ENCODE data around the gene CPT1B. TPM values are rescaled to one million over a fixed set of nuclear protein-coding genes. Genes with fewer than 3 reads are reported as not detected.
A peak's percentile ranks its signal among the peaks of the same experiment; 100 is the strongest.

The CPT1B gene
- total and polyA plus RNA-seq, 4 experiments from 2014 or later = 2.3 to 70.0 (median 68.0) TPM; not detected in 1

DNA sequence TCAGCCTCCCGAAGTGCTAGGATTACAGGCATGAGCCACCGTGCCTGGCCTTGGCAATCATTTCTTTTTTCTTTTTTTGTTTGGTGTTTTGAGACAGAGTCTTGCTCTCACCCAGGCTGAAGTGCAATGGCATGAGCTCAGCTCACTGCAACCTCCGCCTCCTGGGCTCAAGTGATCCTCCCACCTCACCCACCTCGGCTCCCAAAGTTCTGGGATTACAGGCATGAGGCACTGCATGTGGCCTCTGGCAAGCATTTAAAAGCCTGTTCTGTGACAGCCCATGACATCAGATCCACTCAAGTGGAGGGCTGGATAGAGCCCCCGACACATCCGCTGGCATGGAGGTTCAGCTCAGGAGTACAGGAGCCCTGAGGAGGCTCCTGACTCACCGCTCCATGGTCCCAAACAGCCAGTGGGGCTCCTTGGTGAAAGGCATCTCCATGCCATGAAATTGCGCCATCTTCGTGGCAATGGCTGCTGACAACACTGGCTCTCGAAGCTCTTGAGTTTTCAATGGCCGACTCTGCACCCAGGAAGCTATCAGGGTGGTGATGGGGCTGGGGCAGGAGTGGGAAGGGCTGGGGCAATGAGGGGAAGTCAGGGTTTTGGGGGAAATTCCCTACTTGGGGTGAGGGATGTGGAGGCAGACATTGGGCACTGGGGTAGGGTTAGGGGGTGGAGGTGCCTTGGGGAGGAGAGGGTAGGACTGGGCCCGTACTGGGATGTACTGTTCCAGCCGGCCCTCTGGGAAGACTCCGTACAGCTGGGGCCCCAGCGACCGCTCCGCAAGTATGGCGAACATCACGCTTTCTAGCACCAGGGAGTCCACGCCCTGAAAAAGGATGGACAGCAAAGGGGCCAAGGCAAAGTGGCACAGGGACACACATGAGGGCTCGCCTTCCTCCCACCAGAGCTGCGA is 3.1 kb upstream of the CPT1B start:
- DNase-seq = no peak
- Histone ChIP-seq H3K36me3 (ENCODE audit: insufficient read depth, low read length) (no peaks in the 10 kb centered on the region), H3K4me1 (ENCODE audit: insufficient read depth, low read length) (peaks cover 26% of the 10 kb centered on the region), H3K9me3 (ENCODE audit: control insufficient read depth in 1 of 2, low read length in 2 of 2) (no peaks in the 10 kb centered on the region), H3K4me3 (ENCODE audit: low read length in 2 of 2) (peak overlapping the region; percentile 63 to 91), H3K27ac (ENCODE audit: low read depth, low read length) (peak overlapping the region; percentile 97), H3K27me3 (ENCODE audit: insufficient read depth, low read length) (no peaks in the 10 kb centered on the region)
- peak overlapping the region; percentile 73 to 91 (median 86) for H3K4me3 Mint-ChIP-seq
- peaks cover 3 to 17% of the 10 kb centered on the region in 2 donors for H3K36me3 Mint-ChIP-seq
- POLR2A ChIA-PET (ENCODE audit: partially characterized antibody) = interaction anchor here (0.6 to 7.4 kb wide), 14 partner anchors 9 to 238 kb away, joined by 3 to 65 read pairs (median 8); partner anchors contain the start of genes KLHDC7B, LMF2, NCAPH2 and PPP6R2
- H3K4me1 Mint-ChIP-seq = peaks cover 10 to 44% (median 20%) of the 10 kb centered on the region in 4 donors
- peak overlapping the region; percentile 76 to 96 (median 91) for H3K27ac Mint-ChIP-seq
- no peaks in the 10 kb centered on the region for H3K27me3 Mint-ChIP-seq
- intact Hi-C loops (cut with micrococcal nuclease) = loop anchor here (5.0 kb wide), 1 partner anchor 109 kb away; no protein-coding TSS in a partner anchor
- CTCF ChIA-PET (ENCODE audit: partially characterized antibody) = interaction anchor here (0.9 to 2.7 kb wide), 6 partner anchors 12 to 56 kb away, joined by 3 to 8 read pairs (median 4); partner anchors contain the start of genes SCO2 and SYCE3
- H3K9me3 Mint-ChIP-seq = no peaks in the 10 kb centered on the region

GRCh38 chr22:50579752-50580151 is 1.5 kb upstream of the CPT1B start:
- Mint-ChIP-seq H3K36me3 (peaks cover 7 to 17% of the 10 kb centered on the region in 2 donors), H3K9me3 (no peaks in the 10 kb centered on the region), H3K4me3 (peak overlapping the region in 1 of 8 donors; percentile 33), H3K27me3 (no peaks in the 10 kb centered on the region), H3K4me1 (peaks cover 9 to 49% (median 19%) of the 10 kb centered on the region in 4 donors), H3K27ac (peak overlapping the region in 1 of 7 donors; percentile 30)
- Histone ChIP-seq H3K4me3 (ENCODE audit: low read length in 2 of 2) (no peak overlapping the region), H3K4me1 (ENCODE audit: insufficient read depth, low read length) (peaks cover 26% of the 10 kb centered on the region), H3K36me3 (ENCODE audit: insufficient read depth, low read length) (no peaks in the 10 kb centered on the region), H3K27ac (ENCODE audit: low read depth, low read length) (no peak overlapping the region), H3K27me3 (ENCODE audit: insufficient read depth, low read length) (no peaks in the 10 kb centered on the region), H3K9me3 (ENCODE audit: control insufficient read depth in 1 of 2, low read length in 2 of 2) (no peaks in the 10 kb centered on the region)
- intact Hi-C loops (cut with micrococcal nuclease) = loop anchor here (5.0 kb wide), 1 partner anchor 107 kb away; no protein-coding TSS in a partner anchor
- CTCF ChIA-PET (ENCODE audit: partially characterized antibody) = no interaction called here
- DNase-seq = no peak
- POLR2A ChIA-PET (ENCODE audit: partially characterized antibody) = interaction anchor here (1.7 to 7.4 kb wide), 2 partner anchors 15 to 54 kb away, joined by 7 to 65 read pairs; partner anchors contain the start of genes SCO2 and SYCE3

GRCh38 chr22:50578776-50579310 is 616 bp upstream of the CPT1B start:
- intact Hi-C loops (cut with micrococcal nuclease) = no loop called here

GRCh38 chr22:50577697-50577986 is 585 bp downstream of the CPT1B start:
- Histone ChIP-seq H3K9me3 (ENCODE audit: control insufficient read depth in 1 of 2, low read length in 2 of 2) (no peaks in the 10 kb centered on the region), H3K27me3 (ENCODE audit: insufficient read depth, low read length) (no peaks in the 10 kb centered on the region), H3K36me3 (ENCODE audit: insufficient read depth, low read length) (no peaks in the 10 kb centered on the region), H3K4me3 (ENCODE audit: low read length in 2 of 2) (no peak overlapping the region), H3K27ac (ENCODE audit: low read depth, low read length) (no peak overlapping the region), H3K4me1 (ENCODE audit: insufficient read depth, low read length) (peaks cover 19% of the 10 kb centered on the region)
- H3K27me3 Mint-ChIP-seq = no peaks in the 10 kb centered on the region
- H3K27ac Mint-ChIP-seq = peak overlapping the region in 1 of 7 donors; percentile 52
- CTCF ChIA-PET (ENCODE audit: partially characterized antibody) = interaction anchor here (2.5 kb wide), 1 partner anchor 14 kb away, joined by 10 read pairs; the partner anchor contains the start of gene SYCE3
- peaks cover 8 to 13% of the 10 kb centered on the region in 2 donors for H3K36me3 Mint-ChIP-seq
- H3K4me1 Mint-ChIP-seq = peaks cover 3 to 38% (median 14%) of the 10 kb centered on the region in 4 donors
- DNase-seq = no peak
- POLR2A ChIA-PET (ENCODE audit: partially characterized antibody) = interaction anchor here (0.6 to 7.4 kb wide), 10 partner anchors 10 to 123 kb away, joined by 3 to 65 read pairs (median 4); partner anchors contain the start of genes SCO2, SYCE3 and TYMP
- H3K9me3 Mint-ChIP-seq = no peaks in the 10 kb centered on the region
- intact Hi-C loops (cut with micrococcal nuclease) = no loop called here
- H3K4me3 Mint-ChIP-seq = peak overlapping the region in 1 of 8 donors; percentile 57

More at GRCh38 chr22:50578776-50579310, 616 bp upstream of the CPT1B start:
- CTCF ChIA-PET (ENCODE audit: partially characterized antibody) = no interaction called here
- Histone ChIP-seq H3K9me3 (ENCODE audit: control insufficient read depth in 1 of 2, low read length in 2 of 2) (no peaks in the 10 kb centered on the region), H3K4me1 (ENCODE audit: insufficient read depth, low read length) (peaks cover 25% of the 10 kb centered on the region), H3K27ac (ENCODE audit: low read depth, low read length) (no peak overlapping the region), H3K4me3 (ENCODE audit: low read length in 2 of 2) (no peak overlapping the region), H3K27me3 (ENCODE audit: insufficient read depth, low read length) (no peaks in the 10 kb centered on the region), H3K36me3 (ENCODE audit: insufficient read depth, low read length) (no peaks in the 10 kb centered on the region)
- H3K9me3 Mint-ChIP-seq = no peaks in the 10 kb centered on the region
- H3K4me3 Mint-ChIP-seq = no peak overlapping the region
- POLR2A ChIA-PET (ENCODE audit: partially characterized antibody) = interaction anchor here (0.9 to 7.4 kb wide), 5 partner anchors 14 to 53 kb away, joined by 5 to 65 read pairs (median 7); partner anchors contain the start of genes SCO2 and SYCE3
- peaks cover 9 to 49% (median 19%) of the 10 kb centered on the region in 4 donors for H3K4me1 Mint-ChIP-seq
- H3K27ac Mint-ChIP-seq = no peak overlapping the region
- DNase-seq = no peak
- no peaks in the 10 kb centered on the region for H3K27me3 Mint-ChIP-seq
- H3K36me3 Mint-ChIP-seq = peaks cover 7 to 17% of the 10 kb centered on the region in 2 donors

DNA sequence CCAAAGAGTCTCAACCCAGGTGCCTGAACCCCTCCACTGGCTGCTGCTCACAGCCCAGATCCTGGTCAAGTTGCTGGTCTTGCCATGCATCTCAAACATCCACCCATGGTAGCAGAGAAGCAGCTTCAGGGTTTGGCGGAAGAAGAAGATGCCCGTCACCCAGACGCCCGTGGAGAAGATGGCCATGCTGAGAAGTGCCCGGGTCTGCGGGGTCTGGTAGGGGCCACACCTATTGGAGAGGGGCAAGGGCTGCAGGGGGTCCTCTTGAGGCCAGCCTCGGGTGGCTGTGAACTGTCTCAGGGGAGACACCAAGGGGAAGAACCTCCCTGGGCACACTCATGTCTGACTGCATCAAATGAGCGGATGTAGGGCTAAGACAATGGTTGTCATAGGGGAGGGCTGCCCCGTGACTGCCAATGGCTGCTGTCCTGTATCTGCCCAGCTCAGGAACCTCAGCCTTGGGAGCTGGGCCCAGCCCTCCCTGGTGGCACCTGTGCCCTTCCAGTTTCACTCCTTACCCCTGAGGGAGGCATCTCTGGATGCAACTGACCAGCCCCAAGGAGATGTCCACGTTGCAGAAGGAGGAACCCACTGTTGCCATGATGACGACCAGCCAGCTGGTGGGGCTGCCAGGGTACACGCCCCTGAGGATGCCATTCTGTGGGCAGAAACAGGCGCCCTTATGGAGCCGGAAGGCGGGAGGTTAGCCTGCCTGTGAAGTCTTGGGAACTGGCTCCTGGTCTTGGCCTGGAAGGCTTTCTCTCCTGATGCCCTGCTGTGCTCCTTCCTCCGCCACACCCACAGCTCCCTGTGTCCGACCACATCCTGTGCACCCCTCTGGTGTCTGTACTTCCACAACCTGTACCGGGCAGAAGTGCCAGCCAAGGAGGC is 1.2 kb downstream of the CPT1B start:
- intact Hi-C loops (cut with micrococcal nuclease) = no loop called here
- Mint-ChIP-seq H3K27me3 (no peaks in the 10 kb centered on the region), H3K27ac (peak overlapping the region in 2 of 7 donors; percentile 23 to 52), H3K9me3 (no peaks in the 10 kb centered on the region), H3K4me1 (peaks cover 3 to 35% (median 14%) of the 10 kb centered on the region in 4 donors), H3K4me3 (peak overlapping the region in 1 of 8 donors; percentile 57), H3K36me3 (peaks cover 10 to 17% of the 10 kb centered on the region in 2 donors)
- Histone ChIP-seq H3K27me3 (ENCODE audit: insufficient read depth, low read length) (no peaks in the 10 kb centered on the region), H3K4me3 (ENCODE audit: low read length in 2 of 2) (no peak overlapping the region), H3K9me3 (ENCODE audit: control insufficient read depth in 1 of 2, low read length in 2 of 2) (no peaks in the 10 kb centered on the region), H3K4me1 (ENCODE audit: insufficient read depth, low read length) (peaks cover 18% of the 10 kb centered on the region), H3K36me3 (ENCODE audit: insufficient read depth, low read length) (no peaks in the 10 kb centered on the region), H3K27ac (ENCODE audit: low read depth, low read length) (no peak overlapping the region)
- ChIA-PET POLR2A (ENCODE audit: partially characterized antibody) (interaction anchor here (0.6 to 7.4 kb wide), 10 partner anchors 10 to 122 kb away, joined by 3 to 65 read pairs (median 4); partner anchors contain the start of genes LMF2, NCAPH2, SCO2 and SYCE3), CTCF (ENCODE audit: partially characterized antibody) (interaction anchor here (2.5 kb wide), 1 partner anchor 14 kb away, joined by 10 read pairs; the partner anchor contains the start of gene SYCE3)
- no peak for DNase-seq

DNA sequence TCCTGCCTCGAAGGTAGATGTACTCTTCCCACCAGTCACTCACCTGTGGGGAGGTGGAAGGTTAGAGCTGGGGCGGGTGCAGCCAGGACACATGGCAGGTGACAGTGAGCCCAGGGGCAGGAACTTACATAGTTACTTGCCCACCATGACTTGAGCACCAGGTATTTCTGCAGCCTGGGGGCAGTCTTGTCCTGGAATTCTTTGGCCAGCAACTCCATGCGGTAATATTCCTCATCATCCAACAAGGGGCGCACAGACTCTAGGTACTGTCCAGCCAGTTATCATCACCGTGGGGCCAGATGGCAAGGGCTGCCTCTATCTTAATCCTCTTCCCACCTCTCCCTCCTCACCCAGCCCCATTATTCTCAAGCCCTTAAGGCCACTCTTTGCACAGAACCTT is 2.2 kb downstream of the CPT1B start:
- ChIA-PET POLR2A (ENCODE audit: partially characterized antibody) (interaction anchor here (1.5 to 7.4 kb wide), 4 partner anchors 12 to 68 kb away, joined by 3 to 65 read pairs (median 8); partner anchors contain the start of genes LMF2, NCAPH2 and SYCE3), CTCF (ENCODE audit: partially characterized antibody) (interaction anchor here (2.5 kb wide), 1 partner anchor 13 kb away, joined by 10 read pairs; the partner anchor contains the start of gene SYCE3)
- no peaks in the 10 kb centered on the region for H3K27me3 ChIP-seq (ENCODE audit: insufficient read depth, low read length)
- Mint-ChIP-seq H3K27me3 (no peaks in the 10 kb centered on the region), H3K36me3 (peaks cover 10 to 20% of the 10 kb centered on the region in 2 donors), H3K4me3 (no peak overlapping the region), H3K9me3 (no peaks in the 10 kb centered on the region), H3K4me1 (peaks cover 3 to 25% (median 10%) of the 10 kb centered on the region in 4 donors), H3K27ac (no peak overlapping the region)
- H3K4me1 ChIP-seq (ENCODE audit: insufficient read depth, low read length) = peaks cover 8% of the 10 kb centered on the region
- H3K36me3 ChIP-seq (ENCODE audit: insufficient read depth, low read length) = peaks cover under 1% of the 10 kb centered on the region
- no peak for DNase-seq
- H3K4me3 ChIP-seq (ENCODE audit: low read length in 2 of 2) = no peak overlapping the region
- H3K9me3 ChIP-seq (ENCODE audit: control insufficient read depth in 1 of 2, low read length in 2 of 2) = no peaks in the 10 kb centered on the region
- H3K27ac ChIP-seq (ENCODE audit: low read depth, low read length) = no peak overlapping the region
- intact Hi-C loops (cut with micrococcal nuclease) = no loop called here

Measured in CD4-positive, alpha-beta memory T cell (primary cell).